Epidermal melanocyte (primary cell): ENCODE data around the gene NBPF8.
"Not testable (repeated sequence)": the region's sequence is repeated elsewhere in the genome, so short reads cannot be mapped to it uniquely, and the experiment has no call there.

Experiments used
- DNase-seq: peaks from one replicate; pipeline ENCODE4 v3.0.0; 2011; ENCODE audit warnings: low spot score; ENCODE audit not compliant: insufficient read length

The NBPF8 gene

GRCh38 chr1:120414911-120415480 is at the start of gene NBPF8:
Gene NBPF8 (plus strand): TSS chr1:120415035. CDS start chr1:120436523, 21,488 bp downstream.
- not testable (repeated sequence) for DNase-seq

GRCh38 chr1:120367709-120368108 is 47.1 kb upstream of the NBPF8 start:
- DNase-seq = not testable (repeated sequence)

- not testable (repeated sequence) for DNase-seq
These were observed 28.2 kb upstream of the NBPF8 start for GRCh38 chr1:120386651-120387050.

- DNase-seq = not testable (repeated sequence)
These were observed 26.2 kb upstream of the NBPF8 start for GRCh38 chr1:120388597-120389126.

- not testable (repeated sequence) for DNase-seq
These were observed 23.5 kb upstream of the NBPF8 start for GRCh38 chr1:120391365-120391764.

- DNase-seq = not testable (repeated sequence)
These were observed 21.3 kb upstream of the NBPF8 start for GRCh38 chr1:120393316-120394232.

- not testable (repeated sequence) for DNase-seq
These were observed 9.5 kb upstream of the NBPF8 start for GRCh38 chr1:120405348-120405747.

GRCh38 chr1:120414451-120414850 is 384 bp upstream of the NBPF8 start:
- not testable (repeated sequence) for DNase-seq

- not testable (repeated sequence) for DNase-seq
These were observed 692 bp downstream of the NBPF8 start for GRCh38 chr1:120415492-120415961.

- DNase-seq = not testable (repeated sequence)
These were observed 10.2 kb downstream of the NBPF8 start for GRCh38 chr1:120425063-120425462.

GRCh38 chr1:120431626-120432025 is 16.8 kb downstream of the NBPF8 start:
- not testable (repeated sequence) for DNase-seq

GRCh38 chr1:120433831-120434230 is 19.0 kb downstream of the NBPF8 start:
- DNase-seq = not testable (repeated sequence)

- DNase-seq = not testable (repeated sequence)
These were observed 34.3 kb downstream of the NBPF8 start for GRCh38 chr1:120449124-120449523.
